T-cell (primary cell): ENCODE measurements around the gene GCN1. TPM values are rescaled to one million over a fixed set of nuclear protein-coding genes. Genes with fewer than 3 reads are reported as not detected.

Experiments
- ATAC-seq, 4 experiments: fragments of 200-7000 bp in 3 of 4; fragments of 150-1000 bp in 1 of 4; cut with Tn5 transposase; replicated peaks in 1 of 4; 1 replicate in 3 of 4; 2 replicates in 1 of 4; pipeline ENCODE4 v1.10.0; 2021; ENCODE audit warnings: moderate library complexity in 3 of 4, mild to moderate bottlenecking in 2 of 4, moderate number of reproducible peaks in 1 of 4
- CTCF ChIA-PET, 2 donors: fragments of 300-600 bp; sonication (Branson Sonifier 250); formaldehyde crosslinking; loops; one replicate each; lab custom pipeline; 2022; ENCODE audit warnings: antibody characterized with exemption in 2 of 2; lab: Charles Lee
- POLR2A ChIA-PET, 2 donors: fragments of 300-600 bp; sonication (Branson Sonifier 250); formaldehyde crosslinking; loops; one replicate each; lab custom pipeline; 2022; ENCODE audit warnings: antibody characterized with exemption in 2 of 2; lab: Charles Lee
- DNase-seq, 35 experiments: peaks; one replicate each; pipeline versions ENCODE4 v3.0.0 to v3.0.0-alpha.2; 2013 to 2023
- H3K27ac ChIP-seq: one replicate; pipeline ENCODE4 v1.5.1; 2013; ENCODE audit warnings: low read length
- H3K27me3 ChIP-seq, 2 experiments: replicated peaks in 1 of 2; 1 replicate in 1 of 2; 2 replicates in 1 of 2; pipeline versions ENCODE4 v1.6.1 to v1.7.0; 2013; ENCODE audit warnings: low read length in 1 of 2, mixed read lengths in 1 of 2; ENCODE audit not compliant: control insufficient read depth in 2 of 2, insufficient read depth in 2 of 2; ENCODE audit errors: extremely low read depth in 1 of 2
- H3K36me3 ChIP-seq, 2 donors: 1 replicate in 1 of 2; 2 replicates in 1 of 2; pipeline versions ENCODE4 v1.6.1 to v1.7.0; 2013; ENCODE audit warnings: low read length in 1 of 2; ENCODE audit not compliant: control insufficient read depth in 2 of 2, insufficient read depth in 1 of 2; ENCODE audit errors: extremely low read depth in 1 of 2
- H3K4me1 ChIP-seq, 2 experiments: 1 replicate in 1 of 2; 2 replicates in 1 of 2; pipeline versions ENCODE4 v1.6.1 to v1.7.0; 2013; ENCODE audit warnings: low read length in 2 of 2, mixed read lengths in 1 of 2; ENCODE audit not compliant: insufficient read depth in 2 of 2, control insufficient read depth in 1 of 2; ENCODE audit errors: extremely low read depth in 1 of 2
- H3K4me3 ChIP-seq, 2 donors: 1 replicate in 1 of 2; 2 replicates in 1 of 2; pipeline versions ENCODE4 v1.5.1 to v1.7.0; 2013; ENCODE audit warnings: mild to moderate bottlenecking in 2 of 2, low read length in 1 of 2, moderate library complexity in 1 of 2; ENCODE audit not compliant: control insufficient read depth in 1 of 2; ENCODE audit errors: extremely low read depth in 1 of 2
- H3K9me3 ChIP-seq: 2 replicates; pipeline ENCODE4 v1.7.0; 2013
- H3K27ac Mint-ChIP-seq, 2 donors: one replicate each; pipeline ENCODE4 v1.8.0; 2020 to 2021; ENCODE audit warnings: mild to moderate bottlenecking in 2 of 2, mixed read lengths in 2 of 2
- H3K27me3 Mint-ChIP-seq, 2 donors: one replicate each; pipeline ENCODE4 v1.8.0; 2021 to 2022; ENCODE audit warnings: mixed read lengths in 2 of 2
- H3K36me3 Mint-ChIP-seq: one replicate; pipeline ENCODE4 v1.8.0; 2021; ENCODE audit warnings: mixed read lengths
- H3K4me1 Mint-ChIP-seq, 3 donors: one replicate each; pipeline ENCODE4 v1.8.0; 2020 to 2022; ENCODE audit warnings: mixed read lengths in 3 of 3, mild to moderate bottlenecking in 1 of 3
- H3K4me3 Mint-ChIP-seq, 3 donors: one replicate each; pipeline ENCODE4 v1.8.0; 2020 to 2022; ENCODE audit warnings: mild to moderate bottlenecking in 3 of 3, mixed read lengths in 3 of 3, moderate library complexity in 3 of 3
- H3K9me3 Mint-ChIP-seq, 3 donors: one replicate each; pipeline ENCODE4 v1.8.0; 2020 to 2022; ENCODE audit warnings: mixed read lengths in 3 of 3
- WGBS: methylation state at CpG from one replicate; pipeline ENCODE4 v1.1.5; 2013; ENCODE audit warnings: missing lambda C conversion rate; ENCODE audit not compliant: insufficient coverage; 5-methylcytosine and 5-hydroxymethylcytosine counted together
- total RNA-seq, 35 experiments: library from RNA in 6 of 35; stranded (reverse) in 6 of 35; fragments of 120-200 nt in 1 of 35; gene quantifications; one replicate each; pipeline versions ENCODE4 v1.2.1 to v1.2.4 and lab custom pipeline; 2013 to 2026

GCN1 gene
- total RNA-seq, 5 donors from 2014 or later (not counting 1 experiment from before 2014, with no cell fraction given), result 139 to 171 (median 161) TPM

DNA sequence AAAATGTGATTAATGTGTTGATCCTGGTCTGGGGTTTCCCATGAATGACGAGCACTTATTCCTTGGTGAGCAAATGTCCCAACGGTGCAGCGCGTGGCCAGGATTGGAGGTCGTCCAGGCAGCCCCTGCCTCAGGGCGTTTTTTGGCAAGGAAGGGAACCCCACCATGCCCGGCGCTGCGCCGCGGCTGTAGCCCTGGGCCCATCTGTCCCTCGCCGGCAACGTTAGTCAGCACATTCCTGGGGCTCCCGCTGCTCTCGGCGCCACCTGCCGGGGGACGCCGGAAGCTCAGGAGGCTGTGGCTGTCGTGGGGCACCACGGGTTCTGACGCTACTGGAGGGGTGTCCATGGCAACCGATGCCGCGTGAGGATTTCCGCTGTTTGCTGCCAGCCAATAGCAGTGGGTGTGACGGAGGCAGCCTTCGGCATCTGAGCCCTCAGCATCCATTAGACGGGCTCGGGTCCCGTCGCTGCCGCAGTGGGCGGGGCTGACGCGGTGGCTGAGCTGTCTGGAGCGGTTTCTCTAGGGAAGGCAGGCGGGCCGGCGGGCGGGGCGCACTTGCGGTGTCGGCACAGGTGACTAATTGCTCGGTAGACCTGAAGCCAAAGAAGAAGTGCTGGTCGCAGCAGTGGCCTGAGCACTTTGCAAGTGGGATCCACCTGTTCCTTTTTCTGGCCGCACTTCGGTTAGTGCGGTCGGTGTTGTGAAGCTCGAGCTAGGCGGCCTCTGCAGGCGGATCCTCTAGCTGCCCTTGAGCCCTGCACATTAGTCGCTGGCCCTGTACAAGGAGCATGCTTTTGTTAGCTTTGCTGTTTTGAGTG is 107.5 kb downstream of the GCN1 start:
- DNase-seq, result peak; percentile 98 to 100 (median 99)
- ATAC-seq, result peak; percentile 95 to 97 (median 96)
- Histone ChIP-seq H3K36me3 (peaks cover 6 to 34% of the 10 kb centered on the region in 2 donors), H3K27ac (peak overlapping the region; percentile 72), H3K4me1 (peaks cover 6 to 13% of the 10 kb centered on the region in 2 experiments), H3K9me3 (no peaks in the 10 kb centered on the region), H3K4me3 (peak overlapping the region; percentile 47 to 50), H3K27me3 (no peaks in the 10 kb centered on the region)
- H3K27ac Mint-ChIP-seq, result peak overlapping the region; percentile 83 to 86
- H3K4me1 Mint-ChIP-seq, result peaks cover 14 to 32% (median 17%) of the 10 kb centered on the region in 3 donors
- H3K9me3 Mint-ChIP-seq, result no peaks in the 10 kb centered on the region
- H3K36me3 Mint-ChIP-seq, result peaks cover 38% of the 10 kb centered on the region
- no peaks in the 10 kb centered on the region for H3K27me3 Mint-ChIP-seq
- WGBS, result under 1% methylated on average over 55 of the region's 55 CpGs
- POLR2A ChIA-PET, result interaction anchor here (0.6 to 1.2 kb wide), 6 partner anchors 30 to 1127 kb away, joined by 3 to 8 read pairs (median 4); no protein-coding TSS in a partner anchor
- peak overlapping the region; percentile 66 to 74 (median 67) for H3K4me3 Mint-ChIP-seq
- CTCF ChIA-PET, result interaction anchor here in 1 of 2 donors (0.5 to 1.5 kb wide), 15 partner anchors 9 to 210 kb away, joined by 3 to 12 read pairs (median 6); partner anchors contain the start of genes BICDL1, CIT and RAB35

DNA sequence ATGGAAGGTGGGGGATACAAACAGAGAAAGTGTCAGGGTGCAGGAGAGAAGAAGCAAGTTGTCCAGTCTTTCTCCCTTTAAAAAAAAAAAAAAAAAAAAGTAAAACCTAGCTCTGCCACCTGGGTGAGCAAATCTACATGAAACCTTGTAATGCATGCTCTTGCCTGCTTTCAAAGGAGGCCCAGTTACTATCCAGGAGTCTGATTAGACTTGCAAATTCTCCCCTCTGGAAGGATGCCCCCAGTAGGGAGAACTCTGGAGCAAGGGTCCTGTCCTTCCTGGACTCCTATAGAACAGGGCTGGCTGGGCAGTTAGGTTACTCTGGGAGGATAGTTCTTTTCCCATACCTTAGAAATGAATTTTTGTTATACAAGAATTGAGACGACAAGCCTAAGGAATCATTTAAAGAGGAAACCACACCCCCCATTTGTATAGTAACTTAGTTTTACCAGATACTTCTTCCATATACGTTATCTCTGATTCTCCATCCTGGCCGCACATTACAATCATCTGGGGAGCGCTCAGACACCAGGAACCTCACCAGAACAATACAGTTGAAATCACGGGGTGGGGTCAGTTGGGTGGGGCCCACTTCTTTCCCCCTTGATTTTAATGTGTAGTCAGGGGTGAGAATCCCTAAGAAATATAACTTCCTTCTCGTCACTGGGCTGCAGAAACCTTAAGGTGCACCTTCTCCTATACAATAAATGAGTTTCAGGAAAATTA is 108.4 kb downstream of the GCN1 start:
- CTCF ChIA-PET, result interaction anchor here (0.6 to 1.5 kb wide), 8 partner anchors 24 to 253 kb away, joined by 3 to 12 read pairs (median 5); partner anchors contain the start of gene CIT (in 1 of the 2)
- H3K4me3 ChIP-seq, result no peak overlapping the region
- ATAC-seq (no peak), DNase-seq (no peak)
- Mint-ChIP-seq H3K27ac (peak overlapping the region; percentile 35 to 83), H3K4me3 (no peak overlapping the region), H3K36me3 (peaks cover 36% of the 10 kb centered on the region), H3K27me3 (no peaks in the 10 kb centered on the region), H3K4me1 (peaks cover 14 to 32% (median 17%) of the 10 kb centered on the region in 3 donors), H3K9me3 (no peaks in the 10 kb centered on the region)
- H3K9me3 ChIP-seq, result no peaks in the 10 kb centered on the region
- WGBS, result no CpG with 5 or more reads among the region's 6 CpGs
- no peaks in the 10 kb centered on the region for H3K27me3 ChIP-seq
- POLR2A ChIA-PET, result interaction anchor here (0.6 to 1.2 kb wide), 3 partner anchors 79 to 96 kb away, joined by 3 to 8 read pairs (median 5); no protein-coding TSS in a partner anchor
- peaks cover 6 to 13% of the 10 kb centered on the region in 2 experiments for H3K4me1 ChIP-seq
- H3K36me3 ChIP-seq, result peaks cover 3 to 31% of the 10 kb centered on the region in 2 donors
- peak overlapping the region; percentile 47 for H3K27ac ChIP-seq

DNA sequence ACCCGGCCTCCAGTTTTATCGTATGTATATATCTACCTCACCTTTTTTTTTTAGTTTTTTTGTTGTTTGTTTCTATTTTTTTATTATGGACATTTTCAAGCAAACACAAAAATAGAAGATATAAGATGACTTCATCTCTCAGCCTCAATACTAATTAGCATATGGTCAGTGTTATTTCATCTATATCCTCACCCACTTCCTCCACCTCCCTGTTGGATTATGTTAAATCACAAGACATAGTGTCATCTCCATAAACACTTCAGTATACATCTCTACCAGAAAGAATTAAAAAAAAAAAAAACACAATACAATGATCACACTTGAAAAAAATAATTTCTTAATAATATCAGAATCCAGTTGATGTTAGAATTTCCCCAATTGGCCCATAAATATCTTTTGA is 112.9 kb downstream of the GCN1 start:
- H3K4me3 Mint-ChIP-seq, result no peak overlapping the region
- H3K36me3 Mint-ChIP-seq, result peaks cover 52% of the 10 kb centered on the region
- WGBS, result no CpG with 5 or more reads among the region's 2 CpGs
- peaks cover 16 to 42% (median 19%) of the 10 kb centered on the region in 3 donors for H3K4me1 Mint-ChIP-seq
- Histone ChIP-seq H3K4me1 (peaks cover 0 to 22% of the 10 kb centered on the region in 2 experiments), H3K36me3 (peaks cover 6 to 32% of the 10 kb centered on the region in 2 donors), H3K27ac (no peak overlapping the region), H3K4me3 (no peak overlapping the region), H3K9me3 (no peaks in the 10 kb centered on the region), H3K27me3 (no peaks in the 10 kb centered on the region)
- H3K27me3 Mint-ChIP-seq, result no peaks in the 10 kb centered on the region
- ATAC-seq, result no peak
- H3K27ac Mint-ChIP-seq, result no peak overlapping the region
- no peaks in the 10 kb centered on the region for H3K9me3 Mint-ChIP-seq
- POLR2A ChIA-PET, result no interaction called here
- CTCF ChIA-PET, result interaction anchor here in 1 of 2 donors (0.6 kb wide), 1 partner anchor 56 kb away, joined by 7 read pairs; no protein-coding TSS in a partner anchor
- no peak for DNase-seq

DNA sequence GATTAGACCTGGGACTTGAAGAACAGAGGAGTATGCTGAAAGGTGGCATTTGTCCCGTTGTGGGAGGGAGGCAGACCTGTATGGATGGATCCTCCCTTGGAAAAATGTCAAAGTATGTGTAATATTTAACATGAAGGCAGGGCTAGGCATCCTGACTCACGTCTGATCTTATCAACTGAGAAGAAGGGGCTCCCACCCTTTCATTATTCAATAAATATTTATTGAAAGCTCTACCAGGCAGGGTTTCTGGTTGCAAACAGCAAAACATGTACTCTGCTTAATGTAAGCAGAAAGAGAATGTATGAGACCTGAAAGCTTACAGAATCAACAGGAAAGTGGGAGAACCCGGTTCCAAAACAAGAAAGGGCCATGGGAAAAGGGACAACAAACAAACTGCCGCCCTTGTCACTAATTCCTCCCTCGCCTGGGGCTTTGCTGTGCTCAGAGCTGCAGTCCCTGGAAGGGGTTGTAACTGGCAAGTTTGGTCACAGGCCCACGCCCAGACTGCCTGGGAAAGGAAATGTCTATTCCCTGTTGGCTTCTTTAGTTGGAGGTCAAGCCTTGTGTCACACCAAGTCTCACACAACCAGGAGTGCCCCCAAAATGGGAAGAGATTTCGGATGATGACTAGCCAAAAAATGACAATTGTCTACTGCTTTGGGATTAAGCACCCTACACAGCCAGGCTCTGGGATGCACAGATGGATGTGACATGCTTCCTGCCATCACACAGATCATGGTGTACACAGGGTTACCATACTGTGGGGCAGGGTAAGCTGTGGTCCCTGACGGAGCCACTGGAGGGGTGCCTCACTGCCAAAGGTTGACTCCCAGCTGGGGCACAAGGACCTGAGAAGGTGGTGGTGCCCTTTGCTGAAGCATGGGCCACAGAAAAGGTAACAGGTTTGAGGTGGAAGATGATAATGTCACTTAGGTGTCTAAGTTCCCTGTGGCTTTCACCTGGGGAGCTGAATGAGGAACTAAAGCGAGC is 114.8 kb downstream of the GCN1 start:
- no peak for ATAC-seq
- Histone ChIP-seq H3K27ac (peak overlapping the region; percentile 7), H3K4me3 (no peak overlapping the region), H3K36me3 (peaks cover 6 to 29% of the 10 kb centered on the region in 2 donors), H3K27me3 (no peaks in the 10 kb centered on the region), H3K4me1 (peaks cover 7 to 31% of the 10 kb centered on the region in 2 experiments), H3K9me3 (no peaks in the 10 kb centered on the region)
- no peaks in the 10 kb centered on the region for H3K9me3 Mint-ChIP-seq
- peak overlapping the region in 1 of 3 donors; percentile 31 for H3K4me3 Mint-ChIP-seq
- H3K27me3 Mint-ChIP-seq, result no peaks in the 10 kb centered on the region
- CTCF ChIA-PET, result no interaction called here
- 92% methylated on average over 7 of the region's 9 CpGs for WGBS
- H3K27ac Mint-ChIP-seq, result peak overlapping the region; percentile 65 to 83
- POLR2A ChIA-PET, result interaction anchor here in 1 of 2 donors (0.6 kb wide), 1 partner anchor 72 kb away, joined by 6 read pairs; no protein-coding TSS in a partner anchor
- peaks cover 60% of the 10 kb centered on the region for H3K36me3 Mint-ChIP-seq
- peaks cover 20 to 36% (median 26%) of the 10 kb centered on the region in 3 donors for H3K4me1 Mint-ChIP-seq
- no peak for DNase-seq

DNA sequence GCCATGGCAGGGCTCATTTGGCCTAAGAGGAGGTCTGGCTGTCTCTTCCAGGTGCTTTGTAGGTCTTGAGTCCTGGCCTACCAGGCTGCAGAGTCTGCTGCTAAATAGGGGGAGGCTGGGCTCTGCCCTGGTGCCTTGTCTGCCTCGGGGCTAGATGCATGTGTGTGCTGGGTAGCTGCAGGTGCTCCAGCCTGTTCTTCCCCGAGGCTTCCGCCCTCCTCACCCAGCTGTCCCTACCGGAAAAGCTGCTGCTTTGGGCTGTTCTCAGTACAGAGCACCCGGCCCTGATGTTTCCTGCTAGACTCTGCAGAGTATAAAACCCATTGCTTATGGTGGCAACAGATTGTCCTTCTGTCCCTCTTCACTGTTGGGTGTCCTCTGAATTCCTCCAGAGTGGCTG is 115.6 kb downstream of the GCN1 start:
- Mint-ChIP-seq H3K27me3 (no peaks in the 10 kb centered on the region), H3K4me3 (peak overlapping the region in 1 of 3 donors; percentile 31), H3K36me3 (peaks cover 61% of the 10 kb centered on the region), H3K4me1 (peaks cover 27 to 39% (median 34%) of the 10 kb centered on the region in 3 donors), H3K27ac (peak overlapping the region; percentile 65 to 83), H3K9me3 (no peaks in the 10 kb centered on the region)
- whole genome bisulfite sequencing, result 75% methylated on average over 5 of the region's 5 CpGs
- Histone ChIP-seq H3K4me1 (peaks cover 11 to 38% of the 10 kb centered on the region in 2 experiments), H3K36me3 (peaks cover 6 to 28% of the 10 kb centered on the region in 2 donors), H3K27ac (no peak overlapping the region), H3K9me3 (no peaks in the 10 kb centered on the region), H3K27me3 (no peaks in the 10 kb centered on the region), H3K4me3 (no peak overlapping the region)
- ATAC-seq (peak; percentile 72 to 82 (median 76)), DNase-seq (peak in 13 of 35 experiments; percentile 7 to 39 (median 17))
- POLR2A ChIA-PET, result no interaction called here
- CTCF ChIA-PET, result interaction anchor here in 1 of 2 donors (1.1 kb wide), 1 partner anchor 8 kb away, joined by 6 read pairs; no protein-coding TSS in a partner anchor
